ENCODE measurements around the gene MAD1L1. TPM values are rescaled to one million over a fixed set of nuclear protein-coding genes. Genes with fewer than 3 reads are reported as not detected.

Gene MAD1L1
- total and polyA plus RNA-seq, 4 donors = 43.0 to 54.9 (median 49.9) TPM

DNA sequence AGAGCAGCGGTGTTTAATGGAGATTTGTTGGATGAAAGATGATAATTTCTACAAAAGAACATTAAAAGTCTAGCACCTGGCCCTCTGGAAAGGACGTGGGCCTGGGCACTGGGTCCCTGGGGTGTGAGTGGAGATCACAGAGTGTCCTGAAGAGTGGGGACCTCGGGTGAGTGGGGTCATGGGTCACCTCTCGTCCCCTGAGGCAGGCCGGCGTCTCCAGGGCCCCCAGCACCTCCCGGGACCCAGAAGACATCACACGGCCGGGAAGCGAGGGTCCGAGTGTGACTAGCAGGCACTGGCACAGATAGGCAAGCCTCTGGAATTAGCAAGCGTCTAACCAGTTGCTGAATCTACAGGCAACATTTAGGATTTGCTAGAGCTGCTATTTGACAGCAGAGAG is 257.2 kb downstream of the MAD1L1 start:
- no peak for DNase-seq
- 93 to 97% methylated on average over 12 of the region's 12 CpGs for WGBS, 2 donors
- no peak overlapping the region for H3K27ac ChIP-seq (ENCODE audit: low read depth in 1 of 2, low read length in 1 of 2)

DNA sequence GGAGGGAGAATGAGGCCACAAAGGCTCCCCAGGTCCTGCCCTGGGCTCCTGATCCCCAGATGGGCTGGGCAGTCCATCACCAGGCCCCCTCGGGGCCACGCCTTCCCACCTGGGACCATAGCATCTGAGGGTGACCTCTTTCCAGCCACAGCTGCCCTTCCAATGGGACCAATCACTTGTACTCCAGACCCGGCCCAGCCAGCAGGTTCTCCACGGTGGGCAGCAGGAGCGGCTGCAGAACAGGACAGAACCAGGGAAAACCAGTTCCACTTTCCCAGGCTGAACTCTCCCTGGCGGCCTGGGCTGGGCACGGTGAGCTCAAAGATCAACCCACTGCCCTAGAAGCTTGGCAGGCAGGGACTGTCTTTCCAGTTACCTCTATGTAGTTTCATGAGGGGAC is 257.6 kb downstream of the MAD1L1 start:
- DNase-seq = no peak
- Histone ChIP-seq H3K36me3 (ENCODE audit: control insufficient read depth in 4 of 4, insufficient read depth in 4 of 4, low read length in 4 of 4) (peaks cover 0 to 16% (median 3%) of the 10 kb centered on the region in 4 donors), H3K4me1 (ENCODE audit: control insufficient read depth in 5 of 5, insufficient read depth in 5 of 5, low read length in 5 of 5) (no peaks in the 10 kb centered on the region), H3K9me3 (ENCODE audit: control insufficient read depth in 4 of 4, insufficient read depth in 3 of 4, low read length in 3 of 4) (peaks cover 0 to 2% (median 0%) of the 10 kb centered on the region in 4 donors), H3K4me3 (no peak overlapping the region), H3K27me3 (ENCODE audit: control insufficient read depth in 3 of 3, insufficient read depth in 3 of 3, low read length in 2 of 3) (no peaks in the 10 kb centered on the region), H3K27ac (ENCODE audit: low read depth in 1 of 2, low read length in 1 of 2) (no peak overlapping the region), H3K9ac (ENCODE audit: insufficient read depth in 1 of 2, low read length in 2 of 2) (no peak overlapping the region)
- 95 to 96% methylated on average over 7 of the region's 7 CpGs for WGBS, 2 donors
- TF ChIP-seq, protein P1, sequence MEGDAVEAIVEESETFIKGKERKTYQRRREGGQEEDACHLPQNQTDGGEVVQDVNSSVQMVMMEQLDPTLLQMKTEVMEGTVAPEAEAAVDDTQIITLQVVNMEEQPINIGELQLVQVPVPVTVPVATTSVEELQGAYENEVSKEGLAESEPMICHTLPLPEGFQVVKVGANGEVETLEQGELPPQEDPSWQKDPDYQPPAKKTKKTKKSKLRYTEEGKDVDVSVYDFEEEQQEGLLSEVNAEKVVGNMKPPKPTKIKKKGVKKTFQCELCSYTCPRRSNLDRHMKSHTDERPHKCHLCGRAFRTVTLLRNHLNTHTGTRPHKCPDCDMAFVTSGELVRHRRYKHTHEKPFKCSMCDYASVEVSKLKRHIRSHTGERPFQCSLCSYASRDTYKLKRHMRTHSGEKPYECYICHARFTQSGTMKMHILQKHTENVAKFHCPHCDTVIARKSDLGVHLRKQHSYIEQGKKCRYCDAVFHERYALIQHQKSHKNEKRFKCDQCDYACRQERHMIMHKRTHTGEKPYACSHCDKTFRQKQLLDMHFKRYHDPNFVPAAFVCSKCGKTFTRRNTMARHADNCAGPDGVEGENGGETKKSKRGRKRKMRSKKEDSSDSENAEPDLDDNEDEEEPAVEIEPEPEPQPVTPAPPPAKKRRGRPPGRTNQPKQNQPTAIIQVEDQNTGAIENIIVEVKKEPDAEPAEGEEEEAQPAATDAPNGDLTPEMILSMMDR (IDR thresholded peaks at IDR 0.05; ENCODE audit: control extremely low read depth, extremely low read depth) = no peak
- ATAC-seq (ENCODE audit: insufficient read depth, low FRiP score) = no peak

More for the DNA sequence above, 257.2 kb downstream of the MAD1L1 start:
- Histone ChIP-seq H3K27me3 (ENCODE audit: control insufficient read depth in 3 of 3, insufficient read depth in 3 of 3, low read length in 2 of 3) (no peaks in the 10 kb centered on the region), H3K9ac (ENCODE audit: insufficient read depth in 1 of 2, low read length in 2 of 2) (no peak overlapping the region), H3K4me3 (no peak overlapping the region), H3K4me1 (ENCODE audit: control insufficient read depth in 5 of 5, insufficient read depth in 5 of 5, low read length in 5 of 5) (no peaks in the 10 kb centered on the region), H3K9me3 (ENCODE audit: control insufficient read depth in 4 of 4, insufficient read depth in 3 of 4, low read length in 3 of 4) (peaks cover 0 to 2% (median 0%) of the 10 kb centered on the region in 4 donors), H3K36me3 (ENCODE audit: control insufficient read depth in 4 of 4, insufficient read depth in 4 of 4, low read length in 4 of 4) (peaks cover 0 to 16% (median 3%) of the 10 kb centered on the region in 4 donors)
- TF ChIP-seq, protein P1 (IDR thresholded peaks at IDR 0.05; ENCODE audit: control extremely low read depth, extremely low read depth) = no peak
- ATAC-seq (ENCODE audit: insufficient read depth, low FRiP score) = no peak

DNA sequence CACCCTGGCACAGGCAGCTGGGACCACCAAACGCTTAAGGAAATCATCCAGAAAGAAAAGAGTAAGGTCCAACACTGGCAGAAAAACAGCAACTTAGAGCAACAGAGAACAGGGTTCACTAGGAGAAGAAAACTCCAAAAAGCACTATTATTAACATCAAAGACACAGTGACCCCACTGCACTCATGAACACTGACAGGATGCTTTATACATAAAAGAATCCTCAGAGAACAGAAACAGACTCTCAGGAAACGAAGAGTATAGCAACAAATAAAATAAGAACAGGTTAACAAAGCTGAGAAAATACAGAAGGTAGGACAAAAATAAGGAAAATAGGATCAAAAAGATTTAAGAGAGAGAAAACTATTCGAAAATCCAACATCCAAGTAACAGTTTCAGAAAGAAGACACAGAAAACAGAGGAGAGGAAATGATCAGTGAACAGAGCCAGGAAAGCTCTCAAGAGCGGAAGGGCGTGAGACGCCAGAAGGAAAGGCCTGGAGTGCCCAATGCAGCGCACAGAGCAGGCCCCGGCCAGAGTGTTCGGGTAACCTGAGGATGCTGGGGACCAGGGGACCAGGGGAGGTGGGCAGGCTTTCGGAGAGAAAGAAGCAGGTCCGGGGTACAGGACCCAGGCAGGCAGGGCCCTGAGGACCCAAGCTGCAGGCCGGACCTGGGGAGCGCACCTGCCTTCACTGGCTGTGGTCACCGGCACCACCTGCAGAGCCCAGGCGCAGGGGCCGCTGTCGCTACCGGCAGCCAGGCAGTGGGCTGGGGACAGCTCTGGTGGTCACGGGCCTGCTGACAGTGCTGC is 258.2 kb downstream of the MAD1L1 start:
- Histone ChIP-seq H3K27ac (ENCODE audit: low read depth in 1 of 2, low read length in 1 of 2) (no peak overlapping the region), H3K9me3 (ENCODE audit: control insufficient read depth in 4 of 4, insufficient read depth in 3 of 4, low read length in 3 of 4) (peaks cover 0 to 2% (median 0%) of the 10 kb centered on the region in 4 donors), H3K27me3 (ENCODE audit: control insufficient read depth in 3 of 3, insufficient read depth in 3 of 3, low read length in 2 of 3) (no peaks in the 10 kb centered on the region), H3K36me3 (ENCODE audit: control insufficient read depth in 4 of 4, insufficient read depth in 4 of 4, low read length in 4 of 4) (peaks cover 0 to 13% (median 3%) of the 10 kb centered on the region in 4 donors), H3K4me3 (no peak overlapping the region), H3K4me1 (ENCODE audit: control insufficient read depth in 5 of 5, insufficient read depth in 5 of 5, low read length in 5 of 5) (no peaks in the 10 kb centered on the region), H3K9ac (ENCODE audit: insufficient read depth in 1 of 2, low read length in 2 of 2) (no peak overlapping the region)
- DNase-seq (no peak), ATAC-seq (ENCODE audit: insufficient read depth, low FRiP score) (no peak)
- TF ChIP-seq, protein P1 (IDR thresholded peaks at IDR 0.05; ENCODE audit: control extremely low read depth, extremely low read depth) = no peak
- WGBS, 2 donors = 86 to 90% methylated on average over 19 of the region's 19 CpGs
